H9 (cell line): ENCODE measurements around the gene BORCS8. TPM values are rescaled to one million over a fixed set of nuclear protein-coding genes. Genes with fewer than 3 reads are reported as not detected.

ENCODE experiments used
- DNase-seq: peaks from one replicate; pipeline ENCODE4 v3.0.0-alpha.2; 2017
- H2AFZ ChIP-seq: one replicate; pipeline ENCODE4 v1.6.1; 2013; ENCODE audit warnings: mild to moderate bottlenecking, low read length, control low read depth, moderate library complexity
- H2AK5ac ChIP-seq: 2 replicates; pipeline ENCODE4 v1.6.1; 2013; ENCODE audit warnings: low read length, control low read depth, mixed read lengths; ENCODE audit not compliant: insufficient read length
- H2BK120ac ChIP-seq: one replicate; pipeline ENCODE4 v1.6.1; 2013; ENCODE audit warnings: low read depth, mild to moderate bottlenecking, low read length, control low read depth, inconsistent platforms; ENCODE audit not compliant: poor library complexity, severe bottlenecking
- H2BK12ac ChIP-seq: 2 replicates; pipeline ENCODE4 v1.6.1; 2013; ENCODE audit warnings: low read length, control low read depth, mixed read lengths, low read depth; ENCODE audit not compliant: insufficient read length
- H2BK15ac ChIP-seq: 2 replicates; pipeline ENCODE4 v1.6.1; 2013; ENCODE audit warnings: low read depth, low read length, control low read depth
- H2BK20ac ChIP-seq: one replicate; pipeline ENCODE4 v1.6.1; 2013; ENCODE audit warnings: low read depth, mild to moderate bottlenecking, low read length, control low read depth, inconsistent platforms; ENCODE audit not compliant: poor library complexity, severe bottlenecking
- H2BK5ac ChIP-seq: 2 replicates; pipeline ENCODE4 v1.6.1; 2013; ENCODE audit warnings: low read length, control low read depth, mixed read lengths; ENCODE audit not compliant: insufficient read length
- H3K14ac ChIP-seq: 2 replicates; pipeline ENCODE4 v1.6.1; 2013; ENCODE audit warnings: low read length, control low read depth; ENCODE audit not compliant: insufficient read depth
- H3K18ac ChIP-seq: 2 replicates; pipeline ENCODE4 v1.6.1; 2013; ENCODE audit warnings: low read depth, mild to moderate bottlenecking, mixed read lengths, low read length, control low read depth; ENCODE audit not compliant: insufficient read length
- H3K23ac ChIP-seq: 2 replicates; pipeline ENCODE4 v1.6.1; 2013; ENCODE audit warnings: low read length, control low read depth, mixed read lengths, low read depth; ENCODE audit not compliant: insufficient read length
- H3K23me2 ChIP-seq: 2 replicates; pipeline ENCODE4 v1.6.1; 2013; ENCODE audit warnings: low read depth, mild to moderate bottlenecking, mixed read lengths, low read length, control low read depth; ENCODE audit not compliant: insufficient read length, poor library complexity, severe bottlenecking
- H3K27ac ChIP-seq: 2 replicates; pipeline ENCODE4 v1.5.1; 2013; ENCODE audit warnings: low read length, control low read depth, mixed read lengths, low read depth; ENCODE audit not compliant: insufficient read length
- H3K27me3 ChIP-seq: 2 replicates; pipeline ENCODE4 v1.6.1; 2013; ENCODE audit warnings: low read length, control low read depth, inconsistent platforms; ENCODE audit not compliant: insufficient read depth
- H3K4ac ChIP-seq: 2 replicates; pipeline ENCODE4 v1.6.1; 2013; ENCODE audit warnings: low read depth, mild to moderate bottlenecking, control low read depth, inconsistent platforms, low read length, moderate library complexity
- H3K4me1 ChIP-seq: 2 replicates; pipeline ENCODE4 v1.6.1; 2013; ENCODE audit warnings: low read length, control low read depth, inconsistent platforms; ENCODE audit not compliant: insufficient read depth
- H3K4me2 ChIP-seq: 2 replicates; pipeline ENCODE4 v1.6.1; 2013; ENCODE audit warnings: low read length, control low read depth, mixed read lengths; ENCODE audit not compliant: insufficient read length, insufficient read depth
- H3K56ac ChIP-seq: 2 replicates; pipeline ENCODE4 v1.6.1; 2013; ENCODE audit warnings: low read depth, mild to moderate bottlenecking, mixed read lengths, low read length, control low read depth; ENCODE audit not compliant: insufficient read length
- H3K79me1 ChIP-seq: 2 replicates; pipeline ENCODE4 v1.6.1; 2013; ENCODE audit warnings: low read depth, mild to moderate bottlenecking, moderate library complexity, low read length, control low read depth, inconsistent platforms; ENCODE audit not compliant: insufficient read depth, poor library complexity, severe bottlenecking
- H3K79me2 ChIP-seq: 2 replicates; pipeline ENCODE4 v1.6.1; 2013; ENCODE audit warnings: low read length, control low read depth, inconsistent platforms; ENCODE audit not compliant: insufficient read depth
- H3K9ac ChIP-seq: 2 replicates; pipeline ENCODE4 v1.6.1; 2013; ENCODE audit warnings: low read length, control low read depth, mixed read lengths; ENCODE audit not compliant: insufficient read length; ENCODE audit errors: extremely low read depth
- H3K9me3 ChIP-seq: one replicate; pipeline ENCODE4 v1.6.1; 2013; ENCODE audit warnings: low read depth, low read length, inconsistent platforms; ENCODE audit not compliant: control insufficient read depth
- H3T11ph ChIP-seq: one replicate; pipeline ENCODE4 v1.6.1; 2013; ENCODE audit warnings: mild to moderate bottlenecking, low read length, control low read depth, inconsistent platforms
- H4K20me1 ChIP-seq: one replicate; pipeline ENCODE4 v1.6.1; 2013; ENCODE audit not compliant: control insufficient read depth, insufficient read length, insufficient read depth
- H4K5ac ChIP-seq: 2 replicates; pipeline ENCODE4 v1.6.1; 2013; ENCODE audit warnings: low read depth, mild to moderate bottlenecking, mixed read lengths, low read length, control low read depth; ENCODE audit not compliant: insufficient read length
- H4K8ac ChIP-seq: replicated peaks from 2 replicates; pipeline ENCODE4 v1.6.1; 2013; ENCODE audit warnings: low read length, control low read depth, mixed read lengths, low read depth; ENCODE audit not compliant: insufficient read length
- H4K91ac ChIP-seq: 2 replicates; pipeline ENCODE4 v1.6.1; 2013; ENCODE audit warnings: low read depth, mild to moderate bottlenecking, moderate library complexity, mixed read lengths, low read length, control low read depth; ENCODE audit not compliant: insufficient read length
- H3K27ac Mint-ChIP-seq, 3 experiments: 2 replicates in 2 of 3; 3 replicates in 1 of 3; pipeline ENCODE4 v1.8.0; 2020 to 2021; ENCODE audit warnings: mixed read lengths in 3 of 3, mild to moderate bottlenecking in 1 of 3, moderate library complexity in 1 of 3
- H3K27me3 Mint-ChIP-seq: 2 replicates; pipeline ENCODE4 v1.8.0; 2021; ENCODE audit warnings: low read depth, mild to moderate bottlenecking, moderate library complexity, mixed read lengths
- H3K36me3 Mint-ChIP-seq, 3 experiments: 2 replicates in 2 of 3; 3 replicates in 1 of 3; pipeline ENCODE4 v1.8.0; 2020 to 2021; ENCODE audit warnings: low read depth in 3 of 3, mixed read lengths in 3 of 3; ENCODE audit not compliant: insufficient read depth in 1 of 3
- H3K4me1 Mint-ChIP-seq, 2 experiments: 2 replicates each; pipeline ENCODE4 v1.8.0; 2020; ENCODE audit warnings: mixed read lengths in 2 of 2
- H3K4me3 Mint-ChIP-seq, 2 experiments: 2 replicates in 1 of 2; 3 replicates in 1 of 2; pipeline ENCODE4 v1.8.0; 2020 to 2021; ENCODE audit warnings: mild to moderate bottlenecking in 2 of 2, mixed read lengths in 2 of 2, moderate library complexity in 1 of 2
- H3K9me3 Mint-ChIP-seq, 2 experiments: 2 replicates in 1 of 2; 3 replicates in 1 of 2; pipeline ENCODE4 v1.8.0; 2020; ENCODE audit warnings: mild to moderate bottlenecking in 2 of 2, mixed read lengths in 2 of 2, moderate library complexity in 1 of 2
- CTCF ChIP-seq: fragments of 200-600 bp; sonication (generic); conservative IDR thresholded peaks from 3 replicates; pipeline ENCODE4 v1.8.0; 2021; ENCODE audit warnings: antibody characterized with exemption, mild to moderate bottlenecking
- WGBS: extraction: QIAGEN DNeasy Blood & Tissue Kit; methylation state at CpG from one replicate; pipeline ENCODE4 v1.1.7; 2013; ENCODE audit warnings: missing lambda C conversion rate, low lambda C conversion rate, mixed read lengths; ENCODE audit not compliant: insufficient read length; ENCODE audit errors: extremely low coverage; 5-methylcytosine and 5-hydroxymethylcytosine counted together
- total RNA-seq: library from RNA; stranded (reverse); gene quantifications from 2 replicates; pipeline ENCODE4 v1.2.1, GENCODE V29; 2021

The BORCS8 gene
- total RNA-seq, 1 experiment from 2014 or later = 20.4 TPM

- Mint-ChIP-seq H3K27ac (no peak overlapping the region), H3K27me3 (peaks cover 4% of the 10 kb centered on the region), H3K4me3 (no peak overlapping the region), H3K4me1 (peaks cover 6 to 7% of the 10 kb centered on the region in 2 experiments), H3K36me3 (peaks cover 26 to 35% (median 35%) of the 10 kb centered on the region in 3 experiments), H3K9me3 (peaks cover 16 to 17% of the 10 kb centered on the region in 2 experiments)
- no peaks in the 10 kb centered on the region for H3K27me3 ChIP-seq
- no peaks in the 10 kb centered on the region for H3K79me2 ChIP-seq
- no peak overlapping the region for H3K23ac ChIP-seq
- no peak for TF ChIP-seq CTCF
- no peak overlapping the region for H2AFZ ChIP-seq
- H3K23me2 ChIP-seq = peaks cover 8% of the 10 kb centered on the region
- H2BK5ac ChIP-seq = no peak overlapping the region
- no peak overlapping the region for H3K9ac ChIP-seq
- DNase-seq = no peak
- H3K27ac ChIP-seq = no peak overlapping the region
- H2BK15ac ChIP-seq = no peak overlapping the region
- no peak overlapping the region for H2BK20ac ChIP-seq
- H3K18ac ChIP-seq = no peak overlapping the region
- no peak overlapping the region for H4K91ac ChIP-seq
- no peak overlapping the region for H3K4me2 ChIP-seq
- WGBS = no CpG with 5 or more reads among the region's 3 CpGs
- H3K56ac ChIP-seq = no peak overlapping the region
- no peaks in the 10 kb centered on the region for H3K79me1 ChIP-seq
- H2BK12ac ChIP-seq = no peak overlapping the region
- H4K5ac ChIP-seq = no peak overlapping the region
- H2BK120ac ChIP-seq = no peak overlapping the region
- H3K9me3 ChIP-seq = peaks cover 6% of the 10 kb centered on the region
- peaks cover 3% of the 10 kb centered on the region for H4K20me1 ChIP-seq
- no peak overlapping the region for H2AK5ac ChIP-seq
- no peaks in the 10 kb centered on the region for H3K4me1 ChIP-seq
- H3T11ph ChIP-seq = no peak overlapping the region
- H3K4ac ChIP-seq = no peak overlapping the region
- no peak overlapping the region for H3K14ac ChIP-seq
- H4K8ac ChIP-seq = no peak overlapping the region
Observed at GRCh38 chr19:19131989-19132388, 60.0 kb downstream of the BORCS8 start.

Other genes starting within 250 kb of the BORCS8 start
- gene SUGP2, start 158.6 kb downstream of the BORCS8 start, total RNA-seq = 95.2 and 102 TPM in 2 replicates
- gene ARMC6, start 158.5 kb downstream of the BORCS8 start, total RNA-seq = 66.5 and 69.0 TPM in 2 replicates
- 3.6 and 3.7 TPM in 2 replicates for gene SLC25A42, start 128.2 kb downstream of the BORCS8 start, total RNA-seq
- gene TMEM161A, start 53.7 kb downstream of the BORCS8 start, total RNA-seq = 40.9 and 41.7 TPM in 2 replicates
- gene MEF2B, start 21.9 kb downstream of the BORCS8 start, total RNA-seq = 1.3 TPM in 2 replicates
- 78.9 and 81.8 TPM in 2 replicates for gene RFXANK, start 106 bp upstream of the BORCS8 start, total RNA-seq
- gene NR2C2AP, start 11.3 kb upstream of the BORCS8 start, total RNA-seq = 30.7 and 31.7 TPM in 2 replicates
- 1.5 and 1.6 TPM in 2 replicates for gene NCAN, start 19.8 kb upstream of the BORCS8 start, total RNA-seq
- gene TM6SF2, start 81.1 kb upstream of the BORCS8 start, total RNA-seq = 3.2 and 3.5 TPM in 2 replicates
- gene SUGP1, start 128.4 kb upstream of the BORCS8 start, total RNA-seq = 99.7 and 103 TPM in 2 replicates
- 48.4 and 55.3 TPM in 2 replicates for gene MAU2, start 128.7 kb upstream of the BORCS8 start, total RNA-seq
- gene GATAD2A, start 213.5 kb upstream of the BORCS8 start, total RNA-seq = 189 and 198 TPM in 2 replicates